ENCODE data around the gene CD46.

CD46 gene

DNA sequence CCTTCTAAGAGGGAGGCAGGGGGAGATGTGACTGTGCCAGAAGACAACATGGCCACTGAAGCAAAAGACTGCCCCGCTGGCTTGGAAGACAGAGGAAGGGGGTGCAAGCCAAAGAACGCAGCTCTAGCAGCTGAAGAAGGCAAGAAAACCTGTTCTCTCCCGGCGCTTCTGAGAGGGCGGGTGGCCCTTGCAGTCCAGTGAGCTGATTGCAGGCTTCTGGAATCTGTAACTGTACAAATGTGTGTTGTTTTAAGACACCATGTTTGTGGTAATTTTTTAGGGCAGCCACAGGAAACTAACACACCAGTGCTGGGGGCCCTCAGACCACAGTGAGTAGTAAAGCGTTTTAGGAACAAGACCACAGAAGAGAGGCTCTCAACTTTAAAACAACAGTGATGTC, 47.0 kb downstream of the CD46 start:
- no peak for DNase-seq

- no peak for DNase-seq
Observed at GRCh38 chr1:207799989-207800648, 48.3 kb downstream of the CD46 start.

- no peak for DNase-seq
Observed at GRCh38 chr1:207801819-207802218, 50.0 kb downstream of the CD46 start.

GRCh38 chr1:207803678-207804077, 51.8 kb downstream of the CD46 start:
- no peak for DNase-seq

DNA sequence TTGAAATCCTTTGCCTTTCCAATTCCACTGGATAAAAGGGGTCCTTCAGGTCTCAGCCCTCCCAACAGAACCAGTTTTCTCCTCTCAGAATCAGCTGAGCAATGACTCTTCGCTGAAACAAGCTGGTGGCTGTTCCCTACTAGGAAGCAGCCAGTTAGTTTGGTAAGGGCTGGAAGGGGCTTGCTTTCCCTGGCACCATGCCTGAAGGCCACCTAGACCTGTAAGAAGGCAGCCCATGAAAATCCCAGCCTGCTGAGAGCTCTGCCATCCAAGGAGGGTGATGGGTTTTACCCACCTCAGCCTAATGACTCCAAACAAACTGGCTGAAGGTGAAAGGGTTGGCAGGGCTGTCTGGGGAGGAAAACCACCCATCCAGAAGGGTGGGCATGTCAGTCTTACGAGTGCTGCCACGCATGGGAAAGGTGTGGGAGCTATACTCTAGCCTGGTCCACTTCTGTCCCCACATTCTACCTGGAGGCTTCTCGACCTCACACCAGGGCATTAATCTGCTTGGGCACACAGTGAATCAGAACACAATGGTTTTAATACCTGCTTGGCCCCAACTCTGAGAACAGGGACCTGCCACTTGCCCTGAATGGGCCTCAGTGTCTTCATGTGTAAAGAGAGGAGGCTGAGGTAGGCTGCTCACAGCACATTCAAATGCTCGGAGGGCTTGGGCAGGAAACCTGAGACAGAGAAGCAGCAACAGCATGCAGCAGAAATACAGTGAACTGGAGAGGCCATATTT, 53.0 kb downstream of the CD46 start:
- no peak for DNase-seq

- DNase-seq = no peak
Observed at GRCh38 chr1:207805841-207806421, 54.1 kb downstream of the CD46 start.

DNA sequence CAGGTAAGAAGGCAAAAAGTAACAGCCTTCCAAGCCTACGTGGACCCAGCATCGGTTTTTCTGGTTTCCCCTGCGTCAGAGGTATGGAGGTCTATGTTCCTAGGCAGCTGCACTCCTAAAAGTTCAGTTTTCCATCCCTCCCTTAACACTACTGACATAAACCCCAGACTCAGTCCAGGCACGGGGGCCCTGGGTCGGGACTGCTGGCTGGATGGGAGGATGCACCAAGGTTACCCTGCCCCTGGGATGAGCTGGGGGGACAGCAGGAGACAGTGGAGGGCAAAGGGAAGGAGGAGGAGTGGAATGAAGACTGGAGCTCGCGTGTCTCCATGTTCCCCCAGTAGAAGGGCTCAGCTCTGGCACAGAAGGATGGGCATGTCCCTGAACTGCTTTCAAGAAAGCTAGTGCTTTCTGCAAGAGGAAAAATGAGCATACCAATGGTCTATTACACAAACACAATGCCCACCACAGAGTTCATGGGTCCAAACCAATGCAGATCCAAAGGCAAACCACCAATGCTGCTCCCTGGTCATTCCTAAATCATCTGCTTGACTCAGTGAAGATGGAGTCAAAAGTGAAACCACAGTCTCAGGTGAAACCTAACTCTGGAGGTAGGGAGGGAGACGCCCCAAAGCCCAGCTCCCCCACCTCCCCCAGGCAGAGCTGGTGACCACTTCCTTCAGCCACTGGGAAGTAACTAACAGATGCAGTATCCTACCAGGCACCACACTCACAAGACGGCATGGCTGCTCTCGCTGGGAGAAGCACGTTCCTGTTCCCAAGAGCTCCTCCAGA, 54.9 kb downstream of the CD46 start:
- no peak for DNase-seq

DNA sequence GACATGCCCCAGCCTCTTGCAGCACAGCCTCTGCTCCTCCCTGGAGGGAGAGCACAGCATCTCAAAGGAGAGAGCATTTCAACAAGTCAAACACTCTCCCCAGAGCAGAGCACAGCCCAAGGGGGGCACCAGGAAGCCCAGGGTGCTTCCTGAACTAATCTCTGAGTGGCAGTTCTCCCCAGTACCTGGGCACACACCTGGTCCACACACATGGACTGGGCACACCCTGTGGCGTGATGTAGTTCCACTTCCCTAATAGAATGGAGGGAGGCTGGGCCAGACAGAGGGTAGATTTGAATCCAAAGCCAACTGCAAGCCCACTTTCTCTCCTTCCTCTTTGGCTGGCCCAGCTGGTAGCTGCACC, 55.5 kb downstream of the CD46 start:
- DNase-seq = no peak

DNA sequence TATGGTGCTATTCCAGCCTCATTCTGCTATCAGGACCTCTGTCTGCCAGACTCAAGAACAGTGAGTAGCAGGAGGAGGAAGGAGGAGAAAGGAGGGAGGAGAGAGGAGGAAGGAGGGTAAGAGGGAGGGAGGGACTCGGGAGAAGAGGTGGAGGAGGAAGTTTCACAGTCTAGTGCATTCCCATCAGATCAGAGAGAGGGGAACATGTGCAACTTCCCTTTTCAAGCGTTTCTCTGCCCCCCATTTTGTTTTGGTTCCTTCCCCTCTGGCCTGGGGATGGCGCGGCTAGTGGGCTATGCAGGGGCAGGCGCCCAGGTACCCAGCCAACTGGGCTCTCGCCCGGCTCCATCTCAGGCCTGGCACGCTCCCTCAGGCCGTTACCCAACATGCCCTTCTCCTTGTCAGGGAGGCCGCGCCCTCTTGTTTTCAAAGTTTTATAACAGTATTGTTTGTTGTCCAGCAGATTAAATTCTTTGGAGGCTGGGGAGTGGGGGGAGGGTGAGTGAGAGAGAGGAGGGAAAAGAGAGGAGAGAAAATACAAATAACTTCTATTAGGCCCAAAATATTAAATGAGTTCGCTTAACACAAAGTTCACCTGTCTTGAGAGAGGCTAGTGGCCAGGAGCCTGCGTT, 56.0 kb downstream of the CD46 start:
- DNase-seq = no peak

DNA sequence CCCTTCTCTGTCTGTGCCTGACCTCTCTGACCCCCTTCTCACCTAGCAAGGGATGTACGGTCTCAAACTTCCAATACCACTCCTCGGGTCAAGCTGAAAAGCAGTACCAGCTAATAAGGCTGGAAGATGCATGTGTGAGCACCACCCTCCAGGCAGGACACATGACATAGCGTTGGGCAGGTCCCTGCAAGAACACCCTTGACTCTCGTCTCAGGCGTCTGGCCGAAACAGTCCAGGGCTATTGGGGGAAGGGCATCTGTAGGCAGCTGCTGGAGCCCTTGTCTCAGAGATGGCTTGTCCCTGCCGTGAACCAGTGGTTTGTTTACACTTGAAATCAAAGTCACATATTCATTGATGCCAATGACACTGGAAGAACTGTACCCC, 56.5 kb downstream of the CD46 start:
- no peak for DNase-seq

- DNase-seq = no peak
Observed at GRCh38 chr1:207808911-207809555, 57.2 kb downstream of the CD46 start.

DNA sequence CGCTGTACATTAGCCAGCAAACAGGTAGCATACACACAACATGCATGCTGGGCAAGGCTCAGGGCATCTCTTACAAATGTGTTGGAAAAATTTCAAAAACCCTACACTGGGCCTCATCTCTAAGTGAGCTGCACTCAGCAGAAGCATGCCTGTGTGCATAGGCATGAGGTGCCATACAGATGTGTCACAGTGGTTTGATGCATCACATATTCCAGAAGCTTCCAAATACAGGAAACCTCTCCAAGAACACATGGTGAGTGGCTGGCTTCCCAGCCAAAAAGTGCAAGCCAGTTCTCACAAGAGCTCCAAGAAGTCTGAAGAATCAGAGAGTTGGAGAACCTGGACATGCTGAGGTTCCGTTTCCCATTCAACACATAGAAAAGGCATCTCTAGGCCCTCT, 58.3 kb downstream of the CD46 start:
- DNase-seq = no peak

GRCh38 chr1:207810606-207811295, 58.9 kb downstream of the CD46 start:
- no peak for DNase-seq

- no peak for DNase-seq
Observed at GRCh38 chr1:207811319-207811718, 59.5 kb downstream of the CD46 start.

DNA sequence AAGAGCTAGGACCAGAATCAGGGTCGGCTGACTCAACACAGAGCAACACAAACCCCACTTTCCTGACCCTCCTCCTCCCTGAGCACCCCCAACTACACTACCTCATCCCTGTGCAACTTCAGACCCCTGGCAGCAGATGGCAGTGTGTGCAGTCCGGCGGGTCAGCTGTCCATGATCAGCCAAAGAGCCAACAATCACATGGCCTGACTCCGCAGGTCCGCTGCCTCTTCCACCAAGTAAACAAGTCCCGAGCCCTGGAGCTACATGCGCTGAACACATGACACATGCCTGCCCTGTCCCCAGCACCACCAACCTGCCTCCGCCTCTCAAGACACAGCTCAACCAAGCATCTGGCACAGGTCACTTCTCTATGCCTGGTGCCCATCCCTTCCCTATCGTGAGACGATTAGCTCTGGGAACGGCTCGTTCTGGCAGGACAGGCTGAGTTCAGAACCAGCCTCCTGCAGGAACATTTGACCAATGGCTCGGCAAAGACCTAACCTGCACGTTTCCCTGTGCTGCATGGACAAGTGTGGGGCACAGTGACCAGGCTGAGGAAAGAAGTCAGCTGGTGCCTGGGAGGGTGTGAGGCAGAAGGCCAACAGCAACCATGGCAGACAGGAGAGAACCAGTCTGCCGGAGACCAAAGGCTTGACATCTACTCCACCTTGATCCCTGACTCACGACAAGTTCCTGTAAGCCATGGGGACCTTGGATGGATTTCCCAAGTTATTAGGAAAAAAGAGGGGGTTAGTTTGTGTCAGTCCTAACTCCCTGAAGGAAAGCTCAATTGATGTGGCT, 60.3 kb downstream of the CD46 start:
- DNase-seq = no peak

GRCh38 chr1:207812778-207813511, 61.1 kb downstream of the CD46 start:
- DNase-seq = no peak

GRCh38 chr1:207813512-207813881, 61.6 kb downstream of the CD46 start:
- DNase-seq = no peak

GRCh38 chr1:207813946-207814345, 62.1 kb downstream of the CD46 start:
- no peak for DNase-seq

DNA sequence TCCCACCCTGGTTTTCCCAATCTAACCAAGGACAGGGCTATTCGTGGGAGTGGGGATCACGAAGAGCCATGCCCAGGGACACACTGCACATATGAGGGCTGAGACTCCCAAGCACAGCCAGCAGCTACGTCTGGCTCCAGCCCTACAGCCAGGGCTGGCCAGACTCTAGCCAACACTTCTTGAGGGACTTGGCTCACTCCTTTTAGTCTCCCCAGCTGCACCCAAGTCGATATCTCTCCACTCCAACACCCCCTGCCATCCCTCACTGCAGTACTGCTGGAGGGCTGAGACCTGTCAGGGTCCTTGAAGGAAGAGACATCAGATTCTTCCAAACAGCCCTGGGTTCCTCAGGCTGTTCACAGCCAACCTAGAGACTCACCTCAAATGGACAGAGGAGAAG, 62.6 kb downstream of the CD46 start:
- DNase-seq = no peak

- DNase-seq = no peak
Observed at GRCh38 chr1:207815466-207815865, 63.6 kb downstream of the CD46 start.

- DNase-seq = no peak
Observed at GRCh38 chr1:207815913-207816291, 64.0 kb downstream of the CD46 start.

Measured in right forelimb (tissue), 1 donor.